ENCODE results near the gene CELF2. TPM values are rescaled to one million over a fixed set of nuclear protein-coding genes. Genes with fewer than 3 reads are reported as not detected.

The CELF2 gene
- 29.4 and 47.8 TPM in 2 replicates for total RNA-seq

DNA sequence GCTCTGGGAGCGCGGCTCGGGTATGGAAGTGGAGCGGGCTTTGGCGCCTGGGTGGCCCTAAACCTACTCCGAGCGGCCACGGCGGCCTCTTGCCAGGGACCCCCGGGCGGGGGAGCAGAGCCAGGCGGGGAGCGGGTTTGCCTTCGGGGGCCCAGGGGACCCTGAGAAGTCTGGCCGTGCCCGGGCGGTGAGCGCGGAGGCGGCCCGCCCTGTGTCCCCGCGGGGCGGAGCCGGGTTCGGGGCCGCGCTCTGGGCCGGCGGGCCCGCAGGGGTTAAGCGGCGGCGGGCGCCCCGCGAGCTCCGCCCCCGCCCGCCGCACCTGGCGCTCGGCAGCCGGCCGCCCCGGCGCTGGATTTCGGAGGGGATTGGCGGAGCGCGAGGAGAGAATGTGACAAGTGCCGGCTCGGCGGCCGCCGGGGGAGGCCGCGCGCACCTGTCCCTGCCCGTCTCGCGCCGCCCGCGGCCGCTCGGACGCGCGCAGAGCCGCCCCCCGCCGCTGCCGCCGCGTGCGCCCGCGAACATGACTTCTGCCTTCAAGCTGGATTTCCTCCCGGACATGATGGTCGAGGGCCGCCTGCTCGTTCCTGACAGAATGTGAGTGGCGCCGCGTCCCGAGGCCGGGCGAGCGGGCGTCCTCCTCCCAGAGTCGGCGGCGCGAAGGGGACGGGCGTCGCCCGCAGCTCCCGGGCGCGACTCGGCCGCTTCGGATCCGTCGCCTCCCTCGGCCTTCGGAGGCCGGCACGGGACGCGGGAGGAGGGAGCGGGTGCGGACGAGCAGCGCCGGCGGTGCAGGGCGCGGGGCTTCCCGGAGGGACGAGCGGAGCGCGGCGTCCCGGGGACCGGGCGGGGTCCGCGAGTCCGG is at the start of gene CELF2:
Gene CELF2 (plus strand): TSS at position 303 of the 862 bp plus-strand sequence. CDS start 218 bp downstream, at position 521.

